Neural crest cell (in vitro differentiated cells): ENCODE results near the gene VASN. TPM values are rescaled to one million over a fixed set of nuclear protein-coding genes. Genes with fewer than 3 reads are reported as not detected.

ENCODE experiments used
- DNase-seq: peaks from one replicate; pipeline ENCODE4 v3.0.0; 2021; ENCODE audit warnings: low read depth, mixed read lengths, low spot score
- H3K27ac Mint-ChIP-seq: one replicate; pipeline ENCODE4 v1.8.0; 2021; ENCODE audit warnings: mild to moderate bottlenecking, mixed read lengths; ENCODE audit not compliant: unreplicated experiment
- H3K27me3 Mint-ChIP-seq: 2 replicates; pipeline ENCODE4 v1.8.0; 2021; ENCODE audit warnings: low read depth, mild to moderate bottlenecking, mixed read lengths
- H3K36me3 Mint-ChIP-seq: 2 replicates; pipeline ENCODE4 v1.8.0; 2021; ENCODE audit warnings: low read depth, mild to moderate bottlenecking, mixed read lengths
- H3K4me1 Mint-ChIP-seq: 2 replicates; pipeline ENCODE4 v1.8.0; 2021; ENCODE audit warnings: mixed read lengths
- H3K4me3 Mint-ChIP-seq: one replicate; pipeline ENCODE4 v1.8.0; 2021; ENCODE audit warnings: mild to moderate bottlenecking, mixed read lengths
- H3K9me3 Mint-ChIP-seq: 2 replicates; pipeline ENCODE4 v1.8.0; 2021; ENCODE audit warnings: mixed read lengths
- CTCF ChIP-seq: fragments of 200-600 bp; sonication (generic); conservative IDR thresholded peaks from 2 replicates; pipeline ENCODE4 v1.5.0; 2021; ENCODE audit warnings: antibody characterized with exemption, mild to moderate bottlenecking
- total RNA-seq: library from RNA; stranded (reverse); gene quantifications from 2 replicates; pipeline ENCODE4 v1.2.1, GENCODE V29; 2021

The VASN gene
- total RNA-seq, 1 donor from 2014 or later, result 1.2 TPM

- Mint-ChIP-seq H3K9me3 (no peaks in the 10 kb centered on the region), H3K4me3 (no peak overlapping the region), H3K36me3 (no peaks in the 10 kb centered on the region), H3K27me3 (no peaks in the 10 kb centered on the region), H3K27ac (no peak overlapping the region), H3K4me1 (peaks cover 29% of the 10 kb centered on the region)
- no peak for TF ChIP-seq CTCF
- DNase-seq, result no peak
Observed at GRCh38 chr16:4407543-4408322, 36.1 kb downstream of the VASN start.

- no peak for TF ChIP-seq CTCF
- no peaks in the 10 kb centered on the region for H3K9me3 Mint-ChIP-seq
- peaks cover 29% of the 10 kb centered on the region for H3K4me1 Mint-ChIP-seq
- no peak overlapping the region for H3K4me3 Mint-ChIP-seq
- no peak for DNase-seq
- no peaks in the 10 kb centered on the region for H3K27me3 Mint-ChIP-seq
- H3K36me3 Mint-ChIP-seq, result no peaks in the 10 kb centered on the region
- H3K27ac Mint-ChIP-seq, result no peak overlapping the region
Observed at GRCh38 chr16:4408323-4408690, 36.7 kb downstream of the VASN start.

GRCh38 chr16:4409081-4409932, 37.7 kb downstream of the VASN start:
- H3K4me1 Mint-ChIP-seq, result peaks cover 28% of the 10 kb centered on the region
- H3K27ac Mint-ChIP-seq, result no peak overlapping the region

GRCh38 chr16:4410335-4411075, 38.9 kb downstream of the VASN start:
- H3K4me3 Mint-ChIP-seq, result peak overlapping the region; percentile 64

More at GRCh38 chr16:4409081-4409932, 37.7 kb downstream of the VASN start:
- no peak for TF ChIP-seq CTCF
- no peaks in the 10 kb centered on the region for H3K9me3 Mint-ChIP-seq
- H3K36me3 Mint-ChIP-seq, result no peaks in the 10 kb centered on the region
- no peak overlapping the region for H3K4me3 Mint-ChIP-seq
- DNase-seq, result no peak
- H3K27me3 Mint-ChIP-seq, result no peaks in the 10 kb centered on the region

More at GRCh38 chr16:4410335-4411075, 38.9 kb downstream of the VASN start:
- H3K4me1 Mint-ChIP-seq, result peaks cover 30% of the 10 kb centered on the region
- H3K36me3 Mint-ChIP-seq, result no peaks in the 10 kb centered on the region
- TF ChIP-seq CTCF, result no peak
- H3K27me3 Mint-ChIP-seq, result no peaks in the 10 kb centered on the region
- no peaks in the 10 kb centered on the region for H3K9me3 Mint-ChIP-seq
- peak overlapping the region; percentile 51 for H3K27ac Mint-ChIP-seq
- no peak for DNase-seq
